Tongue (tissue), 2 donors: Measurements from ENCODE around the gene C9. TPM values are rescaled to one million over a fixed set of nuclear protein-coding genes. Genes with fewer than 3 reads are reported as not detected.
"Not testable (repeated sequence)": the region's sequence is repeated elsewhere in the genome, so short reads cannot be mapped to it uniquely, and the experiment has no call there.

Experiments used
- DNase-seq: peaks from one replicate; pipeline ENCODE4 v3.0.0-alpha.2; 2015
- total RNA-seq: library from RNA; depleted of rRNA; stranded (reverse); fragments of >200 nt; gene quantifications from one replicate; pipeline ENCODE4 v1.2.3, GENCODE V29; 2014

The C9 gene
- total RNA-seq, 1 donor from 2014 or later = not detected

- DNase-seq = peak; percentile 12
These were observed 107.6 kb downstream of the C9 start for GRCh38 chr5:39256477-39257235.

DNA sequence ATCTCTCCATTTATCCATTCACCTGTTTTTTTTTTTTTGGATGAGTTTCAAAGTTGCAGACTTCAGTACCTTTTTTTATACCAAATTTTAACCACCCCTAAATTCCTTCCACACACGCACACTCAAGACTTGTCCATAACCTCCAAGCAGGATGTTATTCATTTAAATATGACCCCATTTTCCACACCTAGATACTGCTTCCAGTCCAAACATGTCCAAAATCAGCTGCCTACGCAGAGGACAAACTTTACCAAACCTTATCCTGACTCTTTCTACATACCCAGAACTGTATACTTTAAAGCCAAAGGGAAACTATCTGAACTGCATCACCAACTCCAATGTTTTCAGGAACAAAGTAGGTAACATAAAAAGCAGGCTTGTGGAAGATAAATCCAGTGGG, 108.9 kb downstream of the C9 start:
- DNase-seq = no peak

GRCh38 chr5:39254671-39255070, 109.6 kb downstream of the C9 start:
- no peak for DNase-seq

- no peak for DNase-seq
These were observed 111.1 kb downstream of the C9 start for GRCh38 chr5:39253196-39253595.

DNA sequence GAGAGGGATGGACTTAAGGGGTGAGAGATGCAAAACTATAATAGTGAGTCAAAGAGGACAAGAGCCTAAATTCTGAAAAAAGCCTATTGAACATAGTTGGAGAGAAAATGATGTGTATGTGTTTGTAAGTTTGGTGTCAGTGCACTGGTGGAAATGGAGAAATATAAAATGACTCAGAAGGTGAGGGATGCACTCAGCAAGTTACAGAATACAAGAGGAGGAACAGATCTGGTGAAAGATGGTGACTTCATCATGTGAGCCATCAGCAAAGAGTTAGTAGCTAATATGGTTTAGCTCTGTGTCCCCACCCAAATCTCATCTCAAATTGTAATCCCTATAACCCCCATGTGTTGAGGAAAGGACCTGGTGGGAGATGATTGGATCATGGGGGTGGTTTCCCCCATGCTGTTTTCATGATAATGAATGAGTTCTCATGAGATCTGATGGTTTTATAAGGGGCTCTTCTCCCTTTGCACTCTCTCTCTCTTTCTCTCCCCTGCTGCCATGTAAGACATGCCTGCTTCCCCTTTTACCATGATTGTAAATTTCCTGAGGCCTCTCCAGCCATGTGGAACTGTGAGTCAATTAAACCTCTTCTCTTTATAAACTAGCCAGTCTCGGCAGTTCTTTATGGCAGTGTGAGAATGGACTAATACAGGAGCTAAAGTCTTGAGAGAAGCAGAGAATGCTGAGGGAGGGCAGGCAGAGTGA, 114.6 kb downstream of the C9 start:
- no peak for DNase-seq

- no peak for DNase-seq
These were observed 115.2 kb downstream of the C9 start for GRCh38 chr5:39249069-39249468.

DNA sequence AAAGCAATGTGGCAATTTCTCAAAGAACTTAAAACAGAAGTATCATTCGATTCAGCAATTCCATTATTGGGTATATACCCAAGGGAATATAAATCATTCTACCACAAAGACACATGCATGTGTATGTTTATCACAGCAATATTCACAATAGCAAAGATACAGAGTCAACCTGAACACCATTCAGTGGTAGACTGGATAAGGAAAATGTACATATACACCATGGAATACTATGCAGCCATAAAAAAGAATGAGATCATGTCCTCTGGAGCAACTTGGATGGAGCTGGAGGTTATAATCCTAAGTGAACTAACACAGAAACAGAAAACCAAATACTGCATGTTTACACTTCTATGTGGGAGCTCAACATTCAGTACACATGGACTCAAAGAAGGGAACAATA, 123.5 kb downstream of the C9 start:
- DNase-seq = no peak

DNA sequence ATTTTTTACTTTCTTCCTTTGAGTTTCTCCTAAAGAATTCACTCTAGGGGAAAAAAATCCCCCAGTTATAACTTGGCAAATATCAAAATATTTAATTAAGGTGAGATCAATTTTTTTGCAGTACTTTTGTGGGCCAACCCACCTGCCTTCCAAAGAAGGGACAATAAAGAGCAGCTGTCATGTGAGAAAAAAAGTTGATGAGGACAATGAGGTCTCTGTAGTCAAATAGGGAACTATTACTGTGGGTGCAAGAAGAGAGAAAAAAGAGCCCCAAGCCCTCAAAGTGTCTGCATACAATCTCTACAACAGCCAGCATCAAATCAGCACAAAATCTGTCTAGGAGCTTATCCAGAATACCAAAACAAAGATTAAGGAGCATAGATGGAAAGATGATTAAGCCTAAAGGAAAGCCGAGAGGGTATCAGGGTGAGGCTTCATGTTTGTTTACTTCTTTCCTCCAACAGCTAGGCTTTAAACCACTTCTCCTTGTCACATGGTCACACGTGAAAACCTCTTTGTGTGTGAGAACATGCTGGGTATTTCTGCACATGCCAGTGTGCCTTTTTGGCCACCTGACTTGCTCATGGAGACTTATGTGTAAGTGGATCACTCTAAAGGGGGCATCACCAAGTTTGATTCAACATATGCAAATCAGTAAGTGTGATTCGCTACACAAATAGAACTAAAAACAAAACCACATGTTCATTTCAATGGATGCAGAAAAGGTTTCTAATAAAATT, 125.8 kb downstream of the C9 start:
- no peak for DNase-seq

DNA sequence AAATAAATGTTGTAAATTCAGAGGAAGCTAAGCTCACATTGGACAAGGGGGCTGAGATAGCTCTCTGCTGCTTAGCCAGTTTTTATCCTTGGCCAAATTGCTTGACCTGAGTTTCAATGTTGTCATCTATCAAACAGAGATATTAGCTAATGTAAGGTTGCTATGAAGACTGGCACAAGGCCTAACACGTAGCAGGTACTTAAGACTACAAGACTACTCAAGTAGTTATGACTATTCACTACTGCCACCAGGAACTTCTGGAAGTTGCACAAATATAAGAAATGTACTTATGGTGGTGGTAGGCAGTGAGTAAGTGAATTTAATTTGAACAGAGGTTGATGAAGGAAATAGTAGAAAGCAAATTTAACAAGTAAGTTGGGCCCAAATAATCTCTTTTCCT, 127.6 kb downstream of the C9 start:
- no peak for DNase-seq

DNA sequence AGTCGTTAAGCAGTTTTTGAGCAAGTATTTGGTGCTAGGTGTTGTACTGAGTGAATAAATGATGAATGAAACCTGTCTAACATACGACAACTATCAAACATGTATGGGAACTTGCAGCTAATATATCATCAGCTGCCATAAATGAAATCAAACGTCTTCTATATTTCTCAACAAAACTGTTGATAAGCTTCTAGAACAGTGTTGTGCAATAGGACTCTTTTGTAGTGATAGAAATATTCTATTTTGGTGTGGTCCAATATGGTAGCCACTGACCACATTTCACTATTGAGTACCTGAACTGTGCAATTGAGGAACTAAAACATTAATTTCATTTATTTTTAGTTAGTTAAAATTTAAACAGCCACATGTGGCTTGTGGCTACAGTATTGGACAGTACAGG, 128.6 kb downstream of the C9 start:
- no peak for DNase-seq

GRCh38 chr5:39234494-39234893, 129.8 kb downstream of the C9 start:
- DNase-seq = not testable (repeated sequence)

Other genes starting within 250 kb of the C9 start
- 9.0 TPM for gene FYB1, start 144.9 kb downstream of the C9 start, total RNA-seq
- 64.5 TPM for gene DAB2, start 60.5 kb upstream of the C9 start, total RNA-seq